WTC11 (cell line): Measurements from ENCODE around the gene ARHGEF33.

Experiments
- CREM ChIP-seq: sonication (generic); formaldehyde crosslinking; IDR thresholded peaks from 2 replicates; pipeline ENCODE4 v1.8.1; 2022; ENCODE audit warnings: mild to moderate bottlenecking, missing genetic modification reagents, moderate library complexity
- ETV6 ChIP-seq: sonication (generic); formaldehyde crosslinking; IDR thresholded peaks from 2 replicates; pipeline ENCODE4 v1.8.1; 2022; ENCODE audit warnings: mild to moderate bottlenecking, missing genetic modification reagents
- JUN ChIP-seq: sonication (generic); formaldehyde crosslinking; IDR thresholded peaks from 2 replicates; pipeline ENCODE4 v1.8.0; 2023; ENCODE audit warnings: mild to moderate bottlenecking, missing genetic modification reagents
- TCF7 ChIP-seq: sonication (generic); formaldehyde crosslinking; IDR thresholded peaks from 2 replicates; pipeline ENCODE4 v1.8.0; 2022; ENCODE audit warnings: mild to moderate bottlenecking, low read depth, missing genetic modification reagents, moderate library complexity
- TF ChIP-seq, protein P1 (sequence below): fragments of 200-600 bp; IDR thresholded peaks from 2 replicates; pipeline ENCODE4 v1.8.0; 2022; ENCODE audit warnings: antibody characterized with exemption
- TF ChIP-seq, protein P2 (sequence below): sonication (generic); formaldehyde crosslinking; IDR thresholded peaks from 2 replicates; pipeline ENCODE4 v1.8.1; 2023; ENCODE audit warnings: mild to moderate bottlenecking, missing genetic modification reagents, moderate library complexity
- TF ChIP-seq, protein P3 (sequence below): sonication (generic); formaldehyde crosslinking; IDR thresholded peaks from 2 replicates; pipeline ENCODE4 v1.8.0; 2022; ENCODE audit warnings: mild to moderate bottlenecking, missing genetic modification reagents

DNA sequence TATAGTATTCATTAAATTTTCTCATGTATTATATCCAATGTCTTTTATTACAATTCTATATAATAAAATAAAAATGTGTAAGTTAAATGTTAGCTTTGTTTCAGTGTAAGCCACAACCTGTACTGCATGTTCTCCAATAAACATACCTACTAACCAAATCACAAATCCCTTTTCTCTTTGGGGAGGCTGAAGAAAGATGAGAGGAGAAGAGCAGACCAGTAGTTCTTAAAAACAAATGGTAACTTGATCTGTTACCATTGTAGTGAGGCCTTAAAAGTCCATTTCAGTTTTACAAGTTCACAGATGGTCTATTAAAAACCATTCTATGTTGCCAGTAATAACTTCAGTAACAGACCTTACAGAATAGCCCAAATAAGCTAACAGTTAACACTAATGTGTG, 130.7 kb downstream of the ARHGEF33 start:
- TF ChIP-seq, protein P1, sequence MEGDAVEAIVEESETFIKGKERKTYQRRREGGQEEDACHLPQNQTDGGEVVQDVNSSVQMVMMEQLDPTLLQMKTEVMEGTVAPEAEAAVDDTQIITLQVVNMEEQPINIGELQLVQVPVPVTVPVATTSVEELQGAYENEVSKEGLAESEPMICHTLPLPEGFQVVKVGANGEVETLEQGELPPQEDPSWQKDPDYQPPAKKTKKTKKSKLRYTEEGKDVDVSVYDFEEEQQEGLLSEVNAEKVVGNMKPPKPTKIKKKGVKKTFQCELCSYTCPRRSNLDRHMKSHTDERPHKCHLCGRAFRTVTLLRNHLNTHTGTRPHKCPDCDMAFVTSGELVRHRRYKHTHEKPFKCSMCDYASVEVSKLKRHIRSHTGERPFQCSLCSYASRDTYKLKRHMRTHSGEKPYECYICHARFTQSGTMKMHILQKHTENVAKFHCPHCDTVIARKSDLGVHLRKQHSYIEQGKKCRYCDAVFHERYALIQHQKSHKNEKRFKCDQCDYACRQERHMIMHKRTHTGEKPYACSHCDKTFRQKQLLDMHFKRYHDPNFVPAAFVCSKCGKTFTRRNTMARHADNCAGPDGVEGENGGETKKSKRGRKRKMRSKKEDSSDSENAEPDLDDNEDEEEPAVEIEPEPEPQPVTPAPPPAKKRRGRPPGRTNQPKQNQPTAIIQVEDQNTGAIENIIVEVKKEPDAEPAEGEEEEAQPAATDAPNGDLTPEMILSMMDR: no peak
- TF ChIP-seq, protein P2, sequence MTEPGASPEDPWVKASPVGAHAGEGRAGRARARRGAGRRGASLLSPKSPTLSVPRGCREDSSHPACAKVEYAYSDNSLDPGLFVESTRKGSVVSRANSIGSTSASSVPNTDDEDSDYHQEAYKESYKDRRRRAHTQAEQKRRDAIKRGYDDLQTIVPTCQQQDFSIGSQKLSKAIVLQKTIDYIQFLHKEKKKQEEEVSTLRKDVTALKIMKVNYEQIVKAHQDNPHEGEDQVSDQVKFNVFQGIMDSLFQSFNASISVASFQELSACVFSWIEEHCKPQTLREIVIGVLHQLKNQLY (CRISPR knock-in tag): no peak
- TF ChIP-seq TCF7 (CRISPR knock-in tag) (no peak), JUN (CRISPR knock-in tag) (no peak), CREM (CRISPR knock-in tag) (no peak), ETV6 (CRISPR knock-in tag) (no peak)
- TF ChIP-seq, protein P3, sequence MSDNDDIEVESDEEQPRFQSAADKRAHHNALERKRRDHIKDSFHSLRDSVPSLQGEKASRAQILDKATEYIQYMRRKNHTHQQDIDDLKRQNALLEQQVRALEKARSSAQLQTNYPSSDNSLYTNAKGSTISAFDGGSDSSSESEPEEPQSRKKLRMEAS (CRISPR knock-in tag): no peak
